HG02571 (cell line): ENCODE measurements around the gene TMEM244.
"Not testable (repeated sequence)": the region's sequence is repeated elsewhere in the genome, so short reads cannot be mapped to it uniquely, and the experiment has no call there.

Experiments used
- ATAC-seq: cut with Tn5 transposase; IDR thresholded peaks from one replicate; pipeline ENCODE4 v1.9.1; 2021; ENCODE audit warnings: mild to moderate bottlenecking, moderate library complexity; ENCODE audit not compliant: unreplicated experiment

TMEM244 gene

GRCh38 chr6:129817332-129817731 lies 43.8 kb downstream of the TMEM244 start:
- ATAC-seq, result no peak

GRCh38 chr6:129812145-129812777 lies 48.9 kb downstream of the TMEM244 start:
- no peak for ATAC-seq

DNA sequence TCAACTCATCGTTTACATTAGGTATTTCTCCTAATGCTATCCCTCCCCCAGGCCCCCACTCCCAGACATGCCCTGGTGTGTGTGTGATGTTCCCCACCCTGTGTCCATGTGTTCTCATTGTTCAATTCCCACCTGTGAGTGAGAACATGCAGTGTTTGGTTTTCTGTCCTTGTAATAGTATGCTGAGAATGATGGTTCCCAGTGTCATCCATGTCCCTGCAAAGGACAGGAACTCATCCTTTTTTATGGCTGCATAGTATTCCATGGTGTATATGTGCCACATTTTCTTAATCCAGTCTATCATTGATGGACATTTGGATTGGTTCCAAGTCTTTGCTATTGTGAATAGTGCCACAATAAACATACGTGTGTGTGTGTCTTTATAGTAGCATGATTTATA lies 54.0 kb downstream of the TMEM244 start:
- not testable (repeated sequence) for ATAC-seq

- not testable (repeated sequence) for ATAC-seq
These were observed 58.2 kb downstream of the TMEM244 start for GRCh38 chr6:129802920-129803319.

GRCh38 chr6:129801909-129802308 lies 59.2 kb downstream of the TMEM244 start:
- ATAC-seq, result no peak

GRCh38 chr6:129795261-129795660 lies 65.9 kb downstream of the TMEM244 start:
- no peak for ATAC-seq

GRCh38 chr6:129793447-129793846 lies 67.7 kb downstream of the TMEM244 start:
- no peak for ATAC-seq

GRCh38 chr6:129792049-129792448 lies 69.1 kb downstream of the TMEM244 start:
- ATAC-seq, result no peak

- ATAC-seq, result no peak
These were observed 70.3 kb downstream of the TMEM244 start for GRCh38 chr6:129790785-129791184.

GRCh38 chr6:129789974-129790373 lies 71.1 kb downstream of the TMEM244 start:
- no peak for ATAC-seq

DNA sequence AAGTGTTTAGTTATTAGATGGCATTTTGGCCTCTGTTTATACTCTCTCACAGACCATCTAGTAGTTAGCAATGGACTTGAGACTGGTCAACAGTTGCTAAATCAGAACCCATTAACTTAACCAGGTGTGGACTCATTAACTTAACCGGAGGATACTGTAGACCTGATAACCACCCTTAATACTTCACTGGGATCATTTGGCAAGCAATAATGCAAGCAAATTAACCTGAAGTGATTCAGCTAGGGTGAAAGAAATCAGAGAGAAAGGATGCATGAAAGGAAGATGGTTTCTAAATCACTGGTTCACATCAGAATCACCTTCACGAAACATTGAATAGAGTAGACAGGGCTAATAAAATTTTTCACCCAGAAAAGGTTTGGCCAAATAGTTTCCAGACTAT lies 73.3 kb downstream of the TMEM244 start:
- no peak for ATAC-seq

GRCh38 chr6:129786548-129786947 lies 74.6 kb downstream of the TMEM244 start:
- ATAC-seq, result no peak

GRCh38 chr6:129785756-129786135 lies 75.4 kb downstream of the TMEM244 start:
- ATAC-seq, result no peak

DNA sequence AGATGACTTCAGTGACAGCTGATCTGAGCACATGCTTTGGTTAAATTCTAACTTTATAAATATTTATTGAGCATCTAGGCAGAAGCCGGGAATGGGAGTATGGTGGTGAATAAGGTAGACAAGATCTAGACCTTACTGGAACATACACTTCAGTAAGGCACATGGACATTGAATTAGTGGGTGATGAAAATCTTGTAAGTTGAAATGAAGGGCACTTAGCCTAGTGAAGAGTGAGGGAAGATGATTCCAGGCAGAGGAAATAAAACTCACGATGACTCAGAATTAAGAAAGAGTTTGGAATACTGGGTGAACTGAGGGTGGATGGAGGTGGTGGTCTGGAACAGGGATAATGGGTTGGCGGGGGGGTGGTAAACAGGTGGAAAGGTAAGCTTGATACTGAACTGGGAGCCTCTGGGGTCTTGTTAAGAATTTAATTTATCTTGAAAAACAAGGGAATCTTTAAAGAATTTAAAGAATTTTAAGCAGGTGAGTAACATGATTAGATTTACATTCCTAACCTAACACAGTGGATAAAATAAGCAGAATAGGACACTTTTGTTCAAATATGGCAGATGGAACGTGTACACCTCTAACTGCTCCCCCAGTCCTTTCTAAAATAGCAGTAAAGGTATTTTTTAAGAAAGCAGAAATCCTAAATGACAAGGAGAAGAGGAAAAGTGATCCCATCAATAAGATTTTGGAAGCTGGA lies 75.9 kb downstream of the TMEM244 start:
- ATAC-seq, result no peak
